Breast epithelium (tissue), 3 donors: ENCODE results near the gene HELZ2.

Experiments used
- CTCF ChIP-seq, 3 donors: fragments of 450-650 bp; IDR thresholded peaks; one replicate each; pipeline ENCODE4 v1.5.1; 2016 to 2017; ENCODE audit warnings: antibody characterized with exemption in 3 of 3, mild to moderate bottlenecking in 3 of 3, moderate library complexity in 3 of 3
- POLR2A ChIP-seq: fragments of 450-650 bp; IDR thresholded peaks from one replicate; pipeline ENCODE4 v1.6.1; 2016; ENCODE audit warnings: antibody characterized with exemption, mild to moderate bottlenecking, moderate library complexity
- POLR2AphosphoS5 ChIP-seq, 3 donors: sonication (generic); formaldehyde crosslinking; IDR thresholded peaks; one replicate each; pipeline ENCODE4 v1.6.1; 2017; ENCODE audit warnings: antibody characterized with exemption in 3 of 3

GRCh38 chr20:63529861-63530787 is 43.9 kb downstream of the HELZ2 start:
- no peak for TF ChIP-seq POLR2A
- TF ChIP-seq POLR2AphosphoS5 (IDR thresholded peaks at IDR 0.05): no peak
- TF ChIP-seq CTCF (IDR thresholded peaks at IDR 0.05): no peak
